ENCODE data around the gene G3BP1. TPM values are rescaled to one million over a fixed set of nuclear protein-coding genes. Genes with fewer than 3 reads are reported as not detected.
"Not testable (repeated sequence)": the region's sequence is repeated elsewhere in the genome, so short reads cannot be mapped to it uniquely, and the experiment has no call there.

G3BP1 gene
- total and polyA plus RNA-seq, 8 donors = 7.8 to 94.8 (median 59.1) TPM

DNA sequence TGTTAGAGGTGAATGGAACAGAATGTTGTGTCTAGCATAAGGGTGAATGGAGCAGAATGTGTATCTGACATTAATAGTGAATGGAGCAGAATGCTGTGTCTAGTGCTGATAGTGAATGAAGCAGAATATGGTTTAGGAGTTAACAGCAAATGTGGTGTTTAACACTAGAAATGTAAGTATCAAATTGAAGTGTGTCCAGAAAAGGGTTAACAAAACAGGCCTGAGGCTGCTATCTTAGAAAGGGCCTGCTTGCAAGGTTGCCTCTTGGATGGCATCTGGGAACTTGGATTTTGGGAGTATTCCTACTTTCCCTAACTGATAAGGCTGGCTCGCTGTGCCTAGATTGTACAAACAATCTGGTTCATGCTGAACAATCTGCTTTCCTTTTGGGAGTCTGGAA is 76.1 kb downstream of the G3BP1 start:
- H3K27me3 ChIP-seq = no peaks in the 10 kb centered on the region
- no peak overlapping the region for H3K27ac ChIP-seq
- FAIRE-seq = no peak
- no peaks in the 10 kb centered on the region for H3K4me1 ChIP-seq
- intact Hi-C loops (cut with DNase I) = no loop called here
- H3K9me3 ChIP-seq = no peaks in the 10 kb centered on the region
- TF ChIP-seq, protein P1, sequence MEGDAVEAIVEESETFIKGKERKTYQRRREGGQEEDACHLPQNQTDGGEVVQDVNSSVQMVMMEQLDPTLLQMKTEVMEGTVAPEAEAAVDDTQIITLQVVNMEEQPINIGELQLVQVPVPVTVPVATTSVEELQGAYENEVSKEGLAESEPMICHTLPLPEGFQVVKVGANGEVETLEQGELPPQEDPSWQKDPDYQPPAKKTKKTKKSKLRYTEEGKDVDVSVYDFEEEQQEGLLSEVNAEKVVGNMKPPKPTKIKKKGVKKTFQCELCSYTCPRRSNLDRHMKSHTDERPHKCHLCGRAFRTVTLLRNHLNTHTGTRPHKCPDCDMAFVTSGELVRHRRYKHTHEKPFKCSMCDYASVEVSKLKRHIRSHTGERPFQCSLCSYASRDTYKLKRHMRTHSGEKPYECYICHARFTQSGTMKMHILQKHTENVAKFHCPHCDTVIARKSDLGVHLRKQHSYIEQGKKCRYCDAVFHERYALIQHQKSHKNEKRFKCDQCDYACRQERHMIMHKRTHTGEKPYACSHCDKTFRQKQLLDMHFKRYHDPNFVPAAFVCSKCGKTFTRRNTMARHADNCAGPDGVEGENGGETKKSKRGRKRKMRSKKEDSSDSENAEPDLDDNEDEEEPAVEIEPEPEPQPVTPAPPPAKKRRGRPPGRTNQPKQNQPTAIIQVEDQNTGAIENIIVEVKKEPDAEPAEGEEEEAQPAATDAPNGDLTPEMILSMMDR (IDR thresholded peaks at IDR 0.05) = no peak
- H3K4me3 ChIP-seq = no peak overlapping the region
- DNase-seq = no peak
- ATAC-seq = no peak
- WGBS, 2 donors = 10 to 16% methylated on average over 1 of the region's 1 CpG
- H3K36me3 ChIP-seq = no peaks in the 10 kb centered on the region

DNA sequence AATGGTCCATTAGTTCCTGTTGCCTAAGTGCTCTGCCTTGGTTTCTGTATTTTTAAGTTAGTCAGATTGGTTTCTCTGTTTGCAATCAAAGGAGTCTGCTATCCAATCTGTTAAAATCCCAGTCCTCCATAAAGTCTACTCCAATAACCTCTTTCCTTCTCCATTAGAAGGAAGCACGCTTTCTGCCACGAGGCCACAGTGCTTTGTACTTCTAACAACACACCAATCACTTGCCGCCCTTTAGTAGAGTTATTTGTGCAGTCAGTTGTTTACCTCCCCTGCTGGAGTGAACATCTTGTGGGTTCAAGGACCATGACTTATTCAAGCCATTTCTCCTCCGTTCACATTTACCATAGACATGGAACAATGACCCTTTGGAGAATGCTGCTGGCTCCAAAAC is 83.9 kb downstream of the G3BP1 start:
- Histone ChIP-seq H3K36me3 (no peaks in the 10 kb centered on the region), H3K27me3 (no peaks in the 10 kb centered on the region), H3K4me3 (no peak overlapping the region), H3K27ac (no peak overlapping the region), H3K4me1 (no peaks in the 10 kb centered on the region), H3K9me3 (no peaks in the 10 kb centered on the region)
- TF ChIP-seq, protein P1 (IDR thresholded peaks at IDR 0.05) = no peak
- DNase-seq = no peak
- ATAC-seq = no peak
- intact Hi-C loops (cut with DNase I) = no loop called here
- 81 to 91% methylated on average over 4 of the region's 4 CpGs for WGBS, 2 donors
- FAIRE-seq = no peak

GRCh38 chr5:151856861-151857260 is 85.1 kb downstream of the G3BP1 start:
- no peaks in the 10 kb centered on the region for H3K27me3 ChIP-seq
- H3K9me3 ChIP-seq = no peaks in the 10 kb centered on the region
- TF ChIP-seq, protein P1 (IDR thresholded peaks at IDR 0.05) = no peak
- FAIRE-seq (no peak), ATAC-seq (no peak), DNase-seq (peak in 1 of 6 donors; percentile 39)
- intact Hi-C loops (cut with DNase I) = no loop called here
- H3K4me3 ChIP-seq = no peak overlapping the region
- H3K4me1 ChIP-seq = no peaks in the 10 kb centered on the region
- H3K36me3 ChIP-seq = no peaks in the 10 kb centered on the region
- no peak overlapping the region for H3K27ac ChIP-seq
- 83 to 91% methylated on average over 5 of the region's 5 CpGs for WGBS, 2 donors

DNA sequence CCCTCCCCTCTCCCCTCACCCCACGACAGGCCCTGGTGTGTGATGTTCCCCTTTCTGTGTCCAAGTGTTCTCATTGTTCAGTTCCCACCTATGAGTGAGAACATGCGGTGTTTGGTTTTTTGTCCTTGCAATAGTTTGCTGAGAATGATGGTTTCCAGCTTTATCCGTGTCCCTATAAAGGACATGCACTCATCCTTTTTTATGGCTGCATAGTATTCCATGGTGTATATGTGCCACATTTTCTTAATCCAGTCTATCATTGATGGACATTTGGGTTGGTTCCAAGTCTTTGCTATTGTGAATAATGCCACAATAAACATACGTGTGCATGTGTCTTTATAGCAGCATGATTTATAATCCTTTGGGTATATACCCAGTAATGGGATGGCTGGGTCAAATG is 89.1 kb downstream of the G3BP1 start:
- H3K4me1 ChIP-seq; H3K36me3 ChIP-seq; H3K4me3 ChIP-seq; DNase-seq; ATAC-seq; FAIRE-seq; H3K27me3 ChIP-seq; H3K9me3 ChIP-seq; intact Hi-C loops (cut with DNase I); H3K27ac ChIP-seq: not testable (repeated sequence)
- WGBS, 2 donors = 73 to 83% methylated on average over 3 of the region's 4 CpGs

Other genes with a start within 250 kb of the G3BP1 start
- under 1 TPM in 3 of 6 donors, not detected in 3; under 0.01 to 0.06 (median 0.06) TPM for gene FAT2, start 180.6 kb upstream of the G3BP1 start, total RNA-seq
- under 1 TPM in 1 of 2 donors, not detected in 1; under 0.01 TPM for gene FAT2, start 180.6 kb upstream of the G3BP1 start, polyA plus RNA-seq
- gene SPARC, start 85.0 kb upstream of the G3BP1 start, total RNA-seq = 100 to 1,000 TPM in 3 of 6 donors, 10 to 100 TPM in 3; 35.5 to 608 (median 86.6) TPM
- 10 to 100 TPM; 27.2 to 57.1 TPM for gene SPARC, start 85.0 kb upstream of the G3BP1 start, polyA plus RNA-seq
- 10 to 100 TPM; 12.9 to 30.5 (median 18.6) TPM for gene ATOX1, start 13.3 kb upstream of the G3BP1 start, total RNA-seq
- 10 to 100 TPM; 49.9 to 63.2 TPM for gene ATOX1, start 13.3 kb upstream of the G3BP1 start, polyA plus RNA-seq
- 1 to 10 TPM in 1 of 6 donors, under 1 TPM in 3, not detected in 2; 0.47 to 1.1 (median 0.76) TPM for gene GLRA1, start 152.9 kb downstream of the G3BP1 start, total RNA-seq
- under 1 TPM; 0.08 to 0.85 TPM for gene GLRA1, start 152.9 kb downstream of the G3BP1 start, polyA plus RNA-seq

Data from pancreas (tissue), 10 donors.